ENCODE measurements around the gene PDE7B. TPM values are rescaled to one million over a fixed set of nuclear protein-coding genes. Genes with fewer than 3 reads are reported as not detected.

Gene PDE7B
- total RNA-seq, 1 donor from 2014 or later: 5.4 TPM

DNA sequence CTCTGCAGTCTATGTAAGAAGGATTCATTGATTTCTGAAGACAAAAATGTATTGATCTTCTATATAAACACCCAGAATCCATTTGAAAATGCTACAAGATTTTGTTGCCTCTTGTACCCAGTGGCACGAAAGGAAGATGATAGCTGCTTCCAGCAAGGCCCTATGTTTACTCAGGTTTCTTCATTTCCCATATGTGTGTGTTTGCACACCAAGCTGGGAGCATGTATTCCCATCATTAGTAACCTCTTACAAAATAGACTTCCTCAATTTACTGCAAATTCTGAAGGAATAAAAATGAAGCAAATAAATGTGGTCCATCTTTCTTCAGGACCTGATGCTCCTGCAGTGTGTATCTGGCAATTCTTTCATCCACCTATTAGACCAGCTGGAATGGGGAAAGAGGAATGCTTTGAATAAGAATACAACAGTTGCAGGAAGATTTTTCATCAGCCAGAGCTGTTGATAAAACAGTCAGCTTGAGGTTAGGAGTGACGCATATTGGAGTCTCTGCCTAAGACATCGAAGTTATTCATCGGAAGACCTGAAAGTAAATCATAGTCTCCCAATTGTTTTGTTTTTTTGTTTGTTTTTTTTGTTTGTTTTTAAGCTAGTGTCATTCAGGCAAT is 132.3 kb downstream of the PDE7B start:
- no peak for DNase-seq (ENCODE audit: low spot score)

- DNase-seq (ENCODE audit: low spot score): no peak
These were observed 134.0 kb downstream of the PDE7B start for GRCh38 chr6:135985471-135985870.

DNA sequence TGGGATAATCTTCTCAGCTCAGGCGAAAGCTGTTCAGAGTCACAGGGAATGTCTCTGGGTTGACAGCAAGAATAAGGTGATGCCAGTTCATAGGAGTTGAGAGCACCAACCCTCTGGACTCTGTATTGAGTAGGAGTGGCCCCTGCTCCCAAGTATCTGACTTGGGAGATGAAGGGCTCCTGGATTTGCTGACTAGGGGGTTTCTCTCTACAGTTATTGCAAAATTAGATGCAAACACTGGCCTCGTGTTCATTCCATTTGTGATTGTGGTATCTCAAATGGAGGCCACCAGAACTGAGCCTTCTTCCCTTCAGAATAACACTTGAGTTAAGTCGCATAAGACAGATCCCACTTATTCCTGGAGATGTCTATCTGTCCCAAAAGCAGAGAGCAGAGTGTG is 135.7 kb downstream of the PDE7B start:
- DNase-seq (ENCODE audit: low spot score): no peak

GRCh38 chr6:135990439-135990838 is 138.9 kb downstream of the PDE7B start:
- DNase-seq (ENCODE audit: low spot score): no peak

GRCh38 chr6:135990855-135991464 is 139.5 kb downstream of the PDE7B start:
- no peak for DNase-seq (ENCODE audit: low spot score)

DNA sequence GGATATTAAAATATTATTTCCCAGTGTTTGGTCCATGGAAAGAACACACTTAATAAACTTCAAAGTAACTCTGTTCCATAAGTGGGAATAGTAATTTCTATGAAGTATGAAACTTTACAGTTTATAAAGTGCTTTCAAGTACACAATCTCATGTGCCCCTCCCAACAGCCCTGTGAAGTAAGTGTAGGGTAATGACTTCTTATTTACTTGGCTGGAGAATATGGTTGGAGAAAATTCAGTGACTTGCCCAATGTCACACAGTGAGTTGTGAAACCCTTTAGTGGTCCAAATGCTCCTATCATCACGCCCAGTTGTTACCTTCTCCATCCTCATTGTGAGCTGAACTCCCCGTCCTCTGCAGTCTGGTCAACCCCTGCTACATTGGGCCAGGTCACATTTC is 141.2 kb downstream of the PDE7B start:
- no peak for DNase-seq (ENCODE audit: low spot score)

GRCh38 chr6:135993361-135993760 is 141.9 kb downstream of the PDE7B start:
- DNase-seq (ENCODE audit: low spot score): no peak

DNA sequence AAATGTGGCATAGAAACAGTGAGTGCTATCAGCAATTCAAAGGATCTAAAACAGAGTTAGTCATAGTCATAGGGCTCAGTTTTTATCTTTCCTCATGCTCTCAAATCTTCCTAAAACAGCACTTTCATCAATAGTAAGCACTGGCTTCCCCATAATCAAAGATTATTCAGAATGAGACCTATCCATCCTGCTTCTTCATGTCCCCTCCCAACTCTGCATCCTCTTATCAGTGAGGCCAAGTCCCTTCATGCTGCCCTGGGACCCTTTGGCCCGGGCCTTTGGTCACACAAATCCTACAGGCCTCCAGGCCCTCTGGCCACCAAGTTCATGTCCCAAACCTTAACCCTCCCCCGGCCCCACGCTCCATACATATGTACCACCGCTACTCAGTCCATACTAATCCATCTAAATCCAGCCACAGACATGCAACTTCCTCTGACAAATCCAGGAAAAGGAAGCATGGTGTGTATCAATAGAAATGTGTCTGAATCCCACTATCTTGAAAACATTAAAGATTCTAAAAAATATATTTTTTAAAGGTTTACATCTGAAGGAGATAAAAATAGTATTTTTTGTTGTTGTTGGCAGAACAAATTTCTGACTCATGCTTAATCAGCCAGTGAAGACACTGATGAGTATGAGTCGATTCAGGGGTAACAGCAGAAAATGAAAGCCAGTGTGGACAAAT is 143.5 kb downstream of the PDE7B start:
- no peak for DNase-seq (ENCODE audit: low spot score)

DNA sequence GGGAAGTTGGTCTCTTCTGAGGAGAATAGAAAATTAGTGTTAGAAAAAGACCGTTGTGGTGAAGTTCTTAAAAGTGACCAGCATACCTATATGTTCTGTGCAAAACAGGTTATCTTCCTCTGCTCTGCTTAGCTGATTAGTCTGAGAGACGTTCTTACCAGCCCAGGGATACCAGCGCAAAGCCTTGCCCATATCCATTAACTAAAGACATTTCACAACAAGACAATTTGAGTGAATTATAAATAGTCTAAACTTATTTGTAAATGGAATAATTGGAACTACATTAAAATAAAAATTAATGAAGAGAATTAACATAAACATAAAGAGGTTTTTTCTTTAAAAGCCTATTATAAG is 144.0 kb downstream of the PDE7B start:
- no peak for DNase-seq (ENCODE audit: low spot score)

DNA sequence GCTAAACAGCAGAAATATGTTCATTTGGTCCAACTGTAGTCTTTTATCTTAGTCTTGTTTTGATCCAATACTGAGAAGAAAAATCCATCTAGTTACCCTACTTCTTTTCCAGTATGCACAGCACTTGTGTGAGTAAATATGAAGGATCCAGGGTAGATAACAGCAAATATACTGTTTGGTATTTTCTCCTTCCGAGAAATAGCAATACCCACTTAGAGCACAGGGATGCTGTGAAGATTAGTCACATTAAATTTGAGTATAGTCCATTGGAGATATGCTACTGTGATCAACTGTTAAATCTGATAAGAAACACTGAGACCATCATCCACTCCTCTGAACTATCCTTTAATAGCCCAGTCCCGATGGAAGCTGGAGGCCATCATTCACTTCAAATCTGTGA is 145.2 kb downstream of the PDE7B start:
- DNase-seq (ENCODE audit: low spot score): no peak

DNA sequence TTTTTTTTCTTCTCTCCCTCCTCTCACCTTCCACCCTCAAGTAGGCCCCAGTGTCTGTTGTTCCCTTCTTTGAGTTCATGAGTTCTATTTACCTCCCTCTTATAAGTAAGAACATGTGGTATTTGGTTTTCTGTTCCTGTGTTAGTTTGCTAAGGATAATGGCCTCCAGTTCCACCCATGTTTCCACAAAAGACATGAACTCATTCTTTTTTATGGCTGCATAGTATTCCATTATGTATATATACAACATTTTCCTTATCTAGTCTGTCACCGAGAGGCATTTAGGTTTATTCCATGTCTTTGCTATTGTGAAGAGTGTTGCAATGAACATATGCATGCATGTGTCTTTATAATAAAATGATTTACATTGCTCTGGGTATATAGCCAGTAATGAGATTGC is 147.9 kb downstream of the PDE7B start:
- no peak for DNase-seq (ENCODE audit: low spot score)

GRCh38 chr6:136007345-136007744 is 155.8 kb downstream of the PDE7B start:
- DNase-seq (ENCODE audit: low spot score): no peak

GRCh38 chr6:136011475-136011874 is 160.0 kb downstream of the PDE7B start:
- DNase-seq (ENCODE audit: low spot score): no peak

GRCh38 chr6:136012198-136012887 is 160.8 kb downstream of the PDE7B start:
- no peak for DNase-seq (ENCODE audit: low spot score)

- DNase-seq (ENCODE audit: low spot score): no peak
These were observed 161.4 kb downstream of the PDE7B start for GRCh38 chr6:136012943-136013342.

GRCh38 chr6:136014454-136015437 is 163.2 kb downstream of the PDE7B start:
- no peak for DNase-seq (ENCODE audit: low spot score)

DNA sequence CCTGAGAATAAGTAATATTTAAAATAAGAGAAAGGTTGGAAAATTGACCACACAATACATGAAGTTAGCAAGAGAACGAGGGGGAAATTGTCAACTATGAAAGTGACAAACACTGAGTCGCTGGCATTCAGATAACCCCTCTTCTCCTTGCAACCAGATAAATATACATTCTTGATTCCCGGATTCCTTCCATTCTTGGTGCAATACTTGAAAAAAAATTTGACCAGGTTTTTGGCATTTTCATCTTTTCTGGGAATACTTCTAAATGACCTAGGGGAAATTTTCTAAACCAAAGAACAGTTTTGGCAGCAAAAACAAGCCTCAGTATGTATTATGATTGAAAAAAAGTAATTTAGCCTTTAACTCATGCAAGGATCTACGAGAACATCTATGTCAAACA is 164.0 kb downstream of the PDE7B start:
- no peak for DNase-seq (ENCODE audit: low spot score)

GRCh38 chr6:136016228-136017225 is 165.0 kb downstream of the PDE7B start:
- no peak for DNase-seq (ENCODE audit: low spot score)

DNA sequence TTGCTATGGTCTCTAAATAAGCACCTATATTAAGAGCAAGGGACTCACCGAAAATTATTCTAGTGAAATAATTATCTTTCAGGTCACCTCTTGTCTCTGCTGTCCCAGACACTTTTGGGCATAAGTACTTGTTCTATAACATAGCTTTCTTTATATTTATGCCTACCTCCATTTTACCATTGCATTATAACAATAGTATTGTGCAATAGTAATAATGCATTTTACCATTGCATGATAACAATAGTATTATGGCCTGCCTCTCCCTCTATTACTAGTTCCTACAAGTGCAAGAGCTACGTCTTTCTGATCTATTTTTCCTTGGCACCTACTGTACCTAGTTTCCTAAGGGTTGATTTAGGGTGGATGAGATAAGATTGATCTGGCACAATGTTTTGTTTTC is 169.2 kb downstream of the PDE7B start:
- DNase-seq (ENCODE audit: low spot score): no peak
